Measurements from ENCODE around the gene IFNA4. TPM values are rescaled to one million over a fixed set of nuclear protein-coding genes. Genes with fewer than 3 reads are reported as not detected.
"Not testable (repeated sequence)": the region's sequence is repeated elsewhere in the genome, so short reads cannot be mapped to it uniquely, and the experiment has no call there.

Gene IFNA4
- polyA plus RNA-seq, 3 donors: not detected

- H3K27ac ChIP-seq (ENCODE audit: low read depth, low read length): no peak overlapping the region
- WGBS, 3 donors: 78 to 92% (median 88%) methylated on average over 2 of the region's 2 CpGs
Observed at GRCh38 chr9:21174671-21175070, 12.7 kb downstream of the IFNA4 start.

GRCh38 chr9:21172156-21172555, 15.2 kb downstream of the IFNA4 start:
- WGBS, 3 donors: 77 to 81% (median 79%) methylated on average over 3 of the region's 3 CpGs

GRCh38 chr9:21171351-21171750, 16.0 kb downstream of the IFNA4 start:
- 71 to 93% (median 87%) methylated on average over 1 of the region's 1 CpG for WGBS, 3 donors
- no peak overlapping the region for H3K27ac ChIP-seq (ENCODE audit: low read depth, low read length)

More at GRCh38 chr9:21172156-21172555, 15.2 kb downstream of the IFNA4 start:
- H3K27ac ChIP-seq (ENCODE audit: low read depth, low read length): no peak overlapping the region

- 51 to 95% (median 89%) methylated on average over 2 of the region's 2 CpGs for WGBS, 3 donors
- not testable (repeated sequence) for H3K27ac ChIP-seq (ENCODE audit: low read depth, low read length)
Observed at GRCh38 chr9:21166560-21166959, 20.8 kb downstream of the IFNA4 start, which contains the start of gene IFNA21. TSS of gene IFNA21 (minus strand) at chr9:21166660. CDS start at chr9:21166612, 48 bp downstream.

DNA sequence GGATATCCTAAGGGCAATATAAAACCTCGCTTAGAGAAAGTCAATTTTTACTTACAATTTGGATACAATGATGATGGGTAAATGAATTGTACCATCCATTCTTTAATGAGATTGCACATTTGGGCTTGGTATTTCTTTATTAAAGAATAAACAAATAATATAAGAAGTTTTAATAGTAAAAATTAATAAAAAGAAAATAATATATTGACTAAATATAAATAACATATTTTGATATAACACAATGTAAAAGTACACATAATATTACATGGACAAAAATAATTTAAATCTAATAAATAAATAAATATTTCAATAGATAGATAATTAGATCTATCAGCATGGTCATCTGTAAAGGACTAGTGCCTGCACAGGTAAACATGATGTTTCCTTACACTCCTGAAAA, 21.9 kb downstream of the IFNA4 start:
- WGBS, 3 donors: 73 to 95% (median 91%) methylated on average over 1 of the region's 1 CpG

DNA sequence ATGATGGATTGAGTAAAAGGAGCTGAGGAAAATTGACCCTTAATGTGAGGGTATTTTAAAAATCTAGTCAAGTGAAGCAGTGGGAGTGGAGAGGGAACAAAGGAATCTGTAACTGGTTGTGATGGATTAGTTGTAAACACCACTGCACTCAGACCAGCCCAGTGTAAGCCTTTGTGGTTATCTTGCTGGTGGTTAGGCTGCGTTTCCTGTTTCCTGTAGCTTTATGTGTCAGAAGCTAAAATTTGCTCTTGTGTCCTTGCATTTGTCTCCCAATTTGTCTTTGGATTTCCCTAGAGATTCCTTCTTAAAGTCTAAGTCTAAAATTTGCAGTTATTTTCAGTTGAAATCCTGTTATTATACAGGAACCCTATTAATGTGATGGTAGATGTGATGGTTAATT, 27.2 kb downstream of the IFNA4 start:
- WGBS, 3 donors: 0 to 8% (median 6%) methylated on average over 1 of the region's 1 CpG
- H3K27ac ChIP-seq (ENCODE audit: low read depth, low read length): no peak overlapping the region

More for the DNA sequence above, 21.9 kb downstream of the IFNA4 start:
- no peak overlapping the region for H3K27ac ChIP-seq (ENCODE audit: low read depth, low read length)

DNA sequence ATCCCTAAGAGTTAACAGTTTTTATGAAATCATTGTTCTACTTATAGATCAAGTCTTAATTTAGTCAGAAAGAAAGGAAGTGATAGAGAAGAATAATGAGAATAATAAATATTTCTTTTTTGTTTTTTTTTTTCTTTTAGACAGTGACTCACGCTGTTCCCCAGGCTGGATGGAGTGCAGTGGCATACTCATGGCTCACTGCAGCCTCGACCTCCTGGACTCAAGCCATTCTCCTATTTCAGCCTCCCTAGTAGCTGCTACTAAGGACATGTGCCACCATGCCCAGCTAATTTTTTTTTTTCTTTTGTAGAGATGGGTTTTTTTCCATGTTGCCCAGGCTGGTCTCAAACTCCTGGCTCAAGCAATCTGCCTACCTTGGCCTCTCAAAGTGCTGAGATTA, 31.9 kb downstream of the IFNA4 start:
- 66 to 81% (median 72%) methylated on average over 2 of the region's 2 CpGs for WGBS, 3 donors
- no peak overlapping the region for H3K27ac ChIP-seq (ENCODE audit: low read depth, low read length)

DNA sequence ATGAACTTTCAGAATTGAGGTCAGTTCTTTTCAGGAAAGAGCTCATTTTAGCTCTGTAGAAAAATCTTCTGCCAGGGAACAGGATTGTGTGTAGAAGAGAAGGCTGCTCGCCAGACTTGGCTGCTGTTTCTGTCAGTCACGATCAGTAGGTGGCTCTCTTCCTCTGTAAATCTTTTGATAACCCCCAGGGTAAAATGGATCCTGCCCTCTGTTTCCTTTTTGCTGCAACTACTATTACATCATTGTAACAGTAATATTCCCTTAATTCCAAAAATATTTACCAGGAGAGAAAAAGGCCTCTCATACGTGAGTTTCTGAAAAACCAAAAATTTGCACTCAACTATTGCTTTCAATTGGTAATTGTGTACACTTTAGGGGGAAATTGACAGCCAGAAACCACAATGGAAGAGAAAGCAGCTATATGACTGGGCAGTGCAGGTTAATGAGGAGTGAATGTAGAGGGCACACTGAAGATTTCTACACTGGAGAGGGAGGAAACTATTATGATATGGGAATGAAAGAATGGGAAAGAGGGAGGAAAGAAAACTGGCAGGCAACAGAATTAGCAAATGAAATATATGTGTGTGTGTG, 33.3 kb downstream of the IFNA4 start:
- 1 to 10% (median 7%) methylated on average over 3 of the region's 3 CpGs for WGBS, 3 donors
- H3K27ac ChIP-seq (ENCODE audit: low read depth, low read length): no peak overlapping the region

DNA sequence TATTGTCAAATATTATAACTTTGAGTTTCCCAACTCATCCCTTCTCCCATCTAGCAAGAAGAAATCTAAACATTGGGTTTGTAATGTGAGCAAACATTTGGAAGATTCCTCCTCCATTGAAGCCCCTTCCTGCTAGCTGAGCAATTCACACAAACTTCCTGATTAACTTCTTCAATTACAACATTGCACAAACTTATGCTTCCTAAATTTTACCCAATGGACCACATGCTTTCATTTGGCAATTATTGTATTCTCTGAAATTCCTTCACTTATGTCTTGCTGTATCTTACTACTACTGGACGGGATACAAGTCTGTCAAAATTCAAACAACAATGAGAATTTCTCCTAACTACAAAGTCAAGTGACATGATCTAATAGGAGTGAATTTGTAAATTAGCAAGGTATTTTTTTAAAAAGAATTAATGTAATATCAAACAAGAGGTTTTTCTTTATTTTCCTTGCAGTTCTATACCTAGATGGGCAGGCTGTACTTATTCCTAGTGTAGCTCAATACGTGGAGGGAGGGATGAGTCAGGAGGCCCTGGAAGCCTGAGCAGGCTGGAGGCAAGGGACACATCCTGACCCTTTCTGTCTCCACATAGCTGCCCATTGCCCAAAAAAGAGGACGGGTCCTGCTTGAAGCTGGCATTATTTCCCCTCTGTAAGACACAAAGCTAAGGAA, 33.9 kb downstream of the IFNA4 start:
- WGBS, 3 donors: 16 to 33% (median 24%) methylated on average over 3 of the region's 3 CpGs
- H3K27ac ChIP-seq (ENCODE audit: low read depth, low read length): no peak overlapping the region

GRCh38 chr9:21144603-21145002, 42.8 kb downstream of the IFNA4 start:
- WGBS, 3 donors: 42 to 52% (median 52%) methylated on average over 1 of the region's 1 CpG
- no peak overlapping the region for H3K27ac ChIP-seq (ENCODE audit: low read depth, low read length)

DNA sequence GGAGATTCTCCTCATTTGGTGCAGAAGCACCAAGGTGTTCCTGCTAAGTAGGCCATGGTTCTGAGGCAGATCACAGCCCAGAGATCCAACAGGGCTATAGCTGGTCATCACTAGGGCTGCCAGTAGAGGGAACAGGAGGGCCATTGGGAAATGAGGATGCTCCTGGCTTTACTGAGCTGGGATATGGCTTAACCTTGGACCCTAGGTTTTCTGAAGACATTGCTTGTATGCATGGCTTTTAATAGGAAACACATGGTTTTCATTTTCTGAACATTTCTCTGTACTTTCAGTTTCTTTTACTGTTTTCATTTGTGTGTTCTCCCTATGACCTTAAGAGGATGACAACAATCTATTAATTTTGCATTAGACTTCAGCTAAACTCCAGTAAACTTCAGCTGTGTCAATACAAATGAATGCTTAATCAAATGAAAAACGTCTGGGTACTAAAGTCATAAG, 45.9 kb downstream of the IFNA4 start, which contains the start of gene IFNW1:
Gene IFNW1, minus strand, starts transcription at position 406 of the 456 bp plus-strand sequence. Its CDS starts 262 bp downstream, at position 144.
- WGBS, 3 donors: 20 to 43% (median 41%) methylated on average over 1 of the region's 1 CpG
- no peak within 1 kb of the TSS for H3K27ac ChIP-seq (ENCODE audit: low read depth, low read length)

DNA sequence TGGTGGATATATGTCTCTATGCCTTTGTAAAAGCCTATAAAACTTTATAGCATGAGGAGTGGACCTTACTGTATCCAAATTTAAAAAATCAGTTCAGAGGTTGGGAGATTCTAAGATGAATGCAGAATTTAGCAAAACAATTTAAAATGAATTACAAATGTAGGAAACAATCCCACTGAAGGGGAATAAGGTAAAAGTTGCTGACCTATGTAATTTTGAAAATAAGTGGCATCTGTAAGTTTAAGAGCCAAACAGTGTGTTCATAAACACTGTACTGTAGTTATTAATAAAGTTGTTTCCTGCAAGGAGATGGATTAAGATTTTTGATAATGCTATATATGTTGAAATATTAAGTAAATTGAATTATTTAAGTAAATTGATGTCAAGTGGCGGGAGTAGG, 50.4 kb downstream of the IFNA4 start:
- no peak overlapping the region for H3K27ac ChIP-seq (ENCODE audit: low read depth, low read length)
- 46 to 97% (median 95%) methylated on average over 1 of the region's 1 CpG for WGBS, 3 donors

Other genes with a start within 250 kb of the IFNA4 start
- gene HACD4, start 155.9 kb downstream of the IFNA4 start, polyA plus RNA-seq: 1 to 10 TPM in 2 of 3 donors, under 1 TPM in 1; 0.20 to 2.4 (median 1.1) TPM
- not detected for gene IFNB1, start 109.6 kb downstream of the IFNA4 start, polyA plus RNA-seq
- gene IFNW1, start 45.8 kb downstream of the IFNA4 start, polyA plus RNA-seq: not detected
- not detected for gene IFNA21, start 20.9 kb downstream of the IFNA4 start, polyA plus RNA-seq
- not detected for gene IFNA7, start 14.6 kb upstream of the IFNA4 start, polyA plus RNA-seq
- gene IFNA10, start 19.6 kb upstream of the IFNA4 start, polyA plus RNA-seq: not detected
- gene IFNA16, start 29.7 kb upstream of the IFNA4 start, polyA plus RNA-seq: not detected
- gene IFNA17, start 40.6 kb upstream of the IFNA4 start, polyA plus RNA-seq: not detected
- not detected for gene IFNA14, start 52.4 kb upstream of the IFNA4 start, polyA plus RNA-seq
- gene IFNA5, start 117.7 kb upstream of the IFNA4 start, polyA plus RNA-seq: not detected
- gene KLHL9, start 147.8 kb upstream of the IFNA4 start, polyA plus RNA-seq: 1 to 10 TPM; 5.0 to 8.8 (median 7.8) TPM
- gene IFNA6, start 163.3 kb upstream of the IFNA4 start, polyA plus RNA-seq: not detected
- not detected for gene IFNA13, start 180.5 kb upstream of the IFNA4 start, polyA plus RNA-seq
- gene IFNA2, start 197.8 kb upstream of the IFNA4 start, polyA plus RNA-seq: under 1 TPM in 1 of 3 donors, not detected in 2; 0.56 TPM
- not detected for gene IFNA8, start 221.5 kb upstream of the IFNA4 start, polyA plus RNA-seq

Measured in adipose tissue (tissue), 3 donors.